Islet precursor cell (in vitro differentiated cells): ENCODE data around the gene PRR12.
"Not testable (repeated sequence)": the region's sequence is repeated elsewhere in the genome, so short reads cannot be mapped to it uniquely, and the experiment has no call there.

Source experiments
- DNase-seq: peaks from one replicate; pipeline ENCODE4 v3.0.0-alpha.2; 2018

The PRR12 gene

DNA sequence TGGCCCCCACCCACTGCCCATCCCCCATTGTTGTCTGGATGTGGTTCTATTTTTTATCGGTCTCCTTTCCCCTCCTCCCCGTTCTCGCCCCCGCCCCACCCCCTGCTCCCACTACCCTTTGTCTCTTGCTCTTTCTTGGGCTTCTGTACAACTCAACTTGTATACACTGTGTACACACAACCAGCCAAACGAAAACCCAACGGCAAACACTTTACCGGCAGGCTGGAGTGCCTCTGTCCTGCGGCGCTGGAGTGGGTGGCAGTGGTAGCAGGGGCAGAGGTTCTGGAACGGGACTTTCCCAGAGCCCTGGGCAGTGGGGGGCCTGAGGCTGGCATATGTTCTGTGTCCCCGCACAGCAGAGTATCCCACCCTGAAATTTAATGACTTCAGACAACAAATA, 35.2 kb downstream of the PRR12 start:
- no peak for DNase-seq

DNA sequence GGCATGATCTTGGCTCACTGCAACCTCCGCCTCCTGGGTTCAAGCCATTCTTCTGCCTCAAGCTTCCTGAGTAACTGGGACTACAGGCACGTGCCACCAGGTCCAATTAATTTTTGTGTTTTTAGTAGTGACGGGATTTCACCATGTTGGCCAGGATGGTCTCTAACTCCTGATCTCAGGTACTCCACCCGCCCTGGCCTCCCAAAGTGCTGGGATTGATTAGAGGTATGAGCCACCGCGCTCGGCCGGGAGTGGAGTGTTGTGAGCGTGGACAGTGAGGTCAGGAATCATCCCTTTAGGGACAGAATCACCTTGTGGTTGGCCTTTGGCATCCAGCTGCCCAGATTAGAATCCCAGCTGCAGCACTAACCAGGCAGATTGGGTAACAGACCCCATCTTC, 38.7 kb downstream of the PRR12 start:
- DNase-seq, result no peak

DNA sequence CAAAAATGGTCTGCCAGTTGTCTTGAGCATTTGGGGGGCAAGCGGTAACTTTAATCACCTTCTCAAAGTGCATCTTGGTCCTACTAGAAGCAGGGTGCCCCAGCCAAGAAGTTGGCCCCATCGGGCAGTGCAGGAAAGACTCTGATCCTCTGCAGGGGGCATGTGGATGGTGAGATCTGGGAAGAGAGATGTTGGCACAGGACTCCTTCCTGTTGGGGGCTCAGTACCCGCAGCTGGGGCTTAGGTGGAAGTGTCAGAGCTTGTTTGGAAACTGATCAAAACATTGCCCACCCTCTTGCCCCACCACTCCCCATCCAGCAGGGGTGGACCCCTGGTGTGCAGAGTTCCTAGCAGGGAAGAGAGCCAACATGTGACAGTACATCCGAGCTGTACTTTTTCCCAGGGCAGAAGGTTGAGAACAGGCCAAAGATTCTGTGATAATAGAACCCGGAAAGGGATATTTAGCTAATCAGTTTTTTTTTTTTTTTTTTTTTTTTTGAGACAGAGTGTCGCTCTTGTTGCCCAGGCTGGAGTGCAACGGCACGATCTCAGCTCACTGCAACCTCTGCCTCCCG, 40.1 kb downstream of the PRR12 start:
- no peak for DNase-seq

DNA sequence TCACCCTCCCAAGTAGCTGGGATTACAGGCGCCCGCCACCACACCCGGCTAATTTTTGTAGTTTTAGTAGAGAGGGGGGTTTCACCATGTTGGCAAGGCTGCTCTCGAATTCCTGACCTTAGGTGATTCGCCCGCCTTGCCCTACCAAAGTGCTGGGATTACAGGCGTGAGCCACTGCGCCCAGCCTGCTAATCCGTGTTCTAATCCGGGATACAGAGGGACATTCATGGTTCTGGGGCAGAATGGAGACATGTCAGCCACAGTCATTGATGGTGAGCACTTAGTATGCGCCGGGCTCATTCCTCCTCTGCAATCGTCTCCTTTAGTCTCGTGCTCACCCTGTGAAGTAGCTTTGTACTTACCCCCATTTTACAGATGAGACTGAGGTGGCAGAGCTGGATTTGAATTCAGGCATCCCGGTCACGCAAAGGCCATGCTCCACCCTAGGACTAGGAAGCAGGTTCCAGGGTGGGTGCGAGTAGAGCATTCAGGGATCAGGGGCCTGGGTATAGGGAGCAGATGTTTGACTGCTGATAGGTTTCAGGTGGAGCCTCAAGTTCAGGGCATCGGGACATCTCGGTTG, 40.7 kb downstream of the PRR12 start:
- DNase-seq, result no peak

- no peak for DNase-seq
Observed at GRCh38 chr19:49632576-49632975, 41.6 kb downstream of the PRR12 start.

GRCh38 chr19:49633273-49633672, 42.3 kb downstream of the PRR12 start:
- DNase-seq, result not testable (repeated sequence)

GRCh38 chr19:49635530-49636232, 44.7 kb downstream of the PRR12 start:
- DNase-seq, result no peak

GRCh38 chr19:49636233-49636932, 45.4 kb downstream of the PRR12 start:
- DNase-seq, result no peak

DNA sequence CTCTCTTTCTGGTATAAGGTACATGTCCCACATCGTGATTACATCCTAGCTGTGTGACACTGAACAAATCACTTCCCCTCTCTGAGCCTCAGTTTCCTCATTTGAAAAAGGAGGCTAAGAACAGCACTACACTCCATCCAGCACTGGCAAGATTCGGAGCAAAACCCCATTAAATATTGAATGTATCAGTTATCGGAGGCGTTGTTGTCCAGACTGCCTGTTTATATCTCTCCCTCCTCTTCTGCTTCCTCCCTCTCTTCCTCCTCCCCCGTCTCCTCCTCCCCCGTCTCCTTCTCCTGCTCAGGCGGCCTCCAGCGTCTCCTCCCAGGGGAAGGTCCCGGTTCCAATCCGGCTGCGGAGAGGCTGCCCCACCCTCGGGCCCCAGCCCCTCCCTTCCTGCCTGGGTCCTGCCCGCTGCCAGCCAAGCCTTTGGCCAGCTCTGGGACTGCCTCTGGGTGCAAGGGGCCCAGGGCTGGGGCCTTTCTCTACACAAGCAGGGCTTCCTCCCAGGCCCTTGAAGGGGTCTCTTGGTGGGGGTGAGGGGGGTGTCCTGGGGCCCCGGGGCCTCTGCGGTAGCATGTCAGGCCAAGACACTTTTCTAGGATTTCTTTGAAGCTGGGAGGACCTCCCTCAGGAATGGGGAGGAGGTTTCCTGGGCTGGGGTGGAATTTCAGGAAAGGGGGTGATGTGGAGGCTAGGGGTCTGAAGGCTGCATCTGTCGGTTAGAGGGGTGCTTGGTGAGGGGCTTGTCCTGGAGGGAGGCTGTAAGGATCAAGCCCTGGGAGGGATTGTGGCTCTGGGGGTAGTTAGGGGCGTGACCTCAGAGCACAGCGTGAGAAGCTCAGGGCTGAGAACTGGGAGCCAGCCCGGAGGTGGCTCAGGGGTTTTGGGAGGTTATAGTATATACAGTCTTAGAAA, 47.1 kb downstream of the PRR12 start:
- DNase-seq, result peak; percentile 92

DNA sequence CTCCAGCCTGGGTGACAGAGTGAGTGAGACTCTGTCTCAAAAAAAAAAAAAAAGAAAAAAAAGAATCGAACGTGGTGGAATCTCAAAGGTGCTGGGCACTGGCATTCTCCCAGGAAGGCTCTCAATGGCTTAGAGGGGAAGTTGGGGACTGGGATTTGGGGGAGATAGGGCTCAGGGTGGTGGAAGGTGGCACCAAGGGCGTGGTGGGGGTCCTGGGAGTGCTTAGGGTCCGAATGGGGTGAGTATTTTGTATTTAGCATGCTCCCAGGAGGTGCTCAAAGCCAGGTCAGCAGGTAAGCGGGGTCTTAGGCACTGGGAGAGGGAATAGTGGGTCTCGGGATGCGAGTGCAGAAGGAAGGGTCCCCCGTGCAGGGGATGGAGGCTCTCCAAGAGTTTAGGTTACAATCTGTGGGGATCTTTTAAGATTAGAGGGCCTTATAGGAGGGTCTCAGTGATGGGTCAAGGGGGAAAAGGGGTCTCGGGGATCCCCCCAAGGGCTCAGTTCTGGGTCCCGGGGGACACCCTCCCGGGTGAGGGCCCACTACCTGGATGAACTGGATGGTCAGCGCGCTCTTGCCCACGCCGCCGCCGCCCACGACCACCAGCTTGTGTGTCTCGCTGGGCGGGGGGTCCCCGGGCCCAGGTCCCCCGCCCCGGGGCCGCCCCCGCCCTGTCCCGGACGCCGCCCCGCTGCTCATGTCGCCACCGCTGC, 48.6 kb downstream of the PRR12 start:
- no peak for DNase-seq

GRCh38 chr19:49640113-49640898, 49.3 kb downstream of the PRR12 start, which contains the start of gene RRAS:
Gene RRAS (minus strand): TSS chr19:49640143. CDS start chr19:49640098, 45 bp downstream.
- DNase-seq, result peak; percentile 100

- DNase-seq, result peak; percentile 100
Observed at GRCh38 chr19:49641688-49642491, 50.9 kb downstream of the PRR12 start, which contains the start of gene SCAF1. Gene SCAF1 (plus strand): TSS chr19:49642209. CDS start chr19:49645027, 2,818 bp downstream.

DNA sequence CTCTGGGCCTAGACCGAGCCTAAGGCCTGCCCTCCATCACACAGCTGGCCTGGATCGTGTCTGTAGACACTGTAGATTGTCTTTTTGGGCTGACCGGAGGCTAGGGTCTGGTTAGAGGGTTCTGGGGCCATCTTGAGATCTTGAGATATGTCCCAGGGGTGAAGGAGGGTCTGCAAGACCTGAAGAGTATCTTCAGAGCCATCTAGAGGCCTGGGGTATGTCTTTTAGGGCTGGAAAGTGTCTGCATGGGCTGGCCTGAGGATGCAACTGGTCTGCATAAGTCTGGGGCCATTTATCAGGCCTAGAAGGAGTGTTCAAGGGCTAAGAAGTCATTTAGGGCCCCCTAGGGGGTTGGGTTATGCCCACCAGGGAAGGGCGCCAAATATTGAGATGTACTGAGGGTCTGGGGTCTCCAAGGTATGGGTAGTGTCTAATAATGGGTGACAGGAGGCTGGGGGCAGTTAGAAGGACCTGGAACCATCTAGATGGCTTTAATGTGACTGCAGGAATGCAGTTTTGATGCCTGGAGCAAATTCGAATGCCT, 51.6 kb downstream of the PRR12 start:
- DNase-seq, result no peak

GRCh38 chr19:49643466-49643865, 52.5 kb downstream of the PRR12 start:
- DNase-seq, result no peak

DNA sequence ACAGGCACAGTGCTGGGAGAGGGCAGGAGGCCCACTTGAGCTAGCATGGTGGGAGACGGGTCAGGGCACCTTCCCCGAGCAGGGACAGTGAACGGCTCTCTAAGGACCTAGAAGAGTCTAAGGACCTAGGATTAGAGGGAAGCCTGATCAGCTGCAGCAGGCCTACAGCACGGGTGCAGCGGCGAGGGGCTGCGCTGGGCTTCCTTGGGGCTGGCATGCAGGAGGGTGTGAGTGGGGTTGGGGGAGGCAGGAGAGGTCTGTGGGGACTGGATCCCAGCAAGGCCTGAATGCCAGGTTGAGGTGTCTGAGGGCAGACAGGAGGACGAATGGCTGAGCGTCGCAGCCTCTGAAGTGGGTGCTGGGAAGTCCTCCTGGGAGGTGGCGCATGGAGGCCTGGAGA, 54.6 kb downstream of the PRR12 start:
- no peak for DNase-seq

DNA sequence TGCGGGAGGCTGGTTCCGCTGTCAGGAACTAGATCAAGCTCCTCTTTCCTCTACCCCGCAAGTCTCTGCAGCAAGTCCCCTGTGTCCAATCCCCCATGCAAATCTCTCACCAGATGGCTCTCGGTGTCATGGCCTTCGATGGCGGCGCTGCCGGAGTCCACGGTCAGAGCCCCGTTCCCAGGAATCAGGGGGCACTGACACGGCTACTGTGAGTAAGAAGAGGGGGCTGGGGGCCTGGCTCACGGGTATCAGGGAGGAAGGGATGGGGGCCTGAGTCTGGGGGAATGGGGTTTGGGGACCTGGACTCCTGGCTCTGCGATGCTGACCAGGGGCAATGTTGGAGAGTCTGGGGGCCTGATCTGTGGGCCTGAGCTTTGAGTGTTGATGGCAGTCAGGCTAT, 55.0 kb downstream of the PRR12 start:
- DNase-seq, result no peak

- no peak for DNase-seq
Observed at GRCh38 chr19:49646586-49646985, 55.6 kb downstream of the PRR12 start.

GRCh38 chr19:49651029-49651819, 60.2 kb downstream of the PRR12 start:
- no peak for DNase-seq
